ENCODE measurements around the gene WDR36. TPM values are rescaled to one million over a fixed set of nuclear protein-coding genes. Genes with fewer than 3 reads are reported as not detected.

The WDR36 gene
- total and polyA plus RNA-seq, 2 experiments from 2014 or later = 18.5 to 56.8 TPM

DNA sequence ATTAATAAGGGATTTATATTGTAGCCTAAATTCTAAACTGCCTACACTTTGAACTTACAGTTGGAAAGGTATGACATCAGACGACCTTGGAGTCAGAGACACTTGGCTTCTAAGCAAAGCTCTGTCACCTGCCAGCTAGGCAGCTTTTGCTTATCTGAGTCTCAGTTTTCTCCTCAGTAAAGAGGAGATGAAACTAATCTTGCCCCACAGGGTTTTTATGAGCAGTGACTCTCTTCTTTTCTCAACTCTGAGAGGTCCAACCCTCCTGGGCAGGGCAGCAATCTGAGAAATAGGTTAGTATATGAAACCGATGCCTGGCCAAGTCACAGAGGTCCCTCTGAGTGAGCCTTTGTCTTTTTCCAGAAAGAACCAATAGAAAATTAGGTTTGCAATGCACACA, 53.9 kb downstream of the WDR36 start:
- Mint-ChIP-seq H3K27ac (no peak overlapping the region), H3K4me3 (no peak overlapping the region), H3K9me3 (no peaks in the 10 kb centered on the region), H3K27me3 (ENCODE audit: insufficient read depth, low read depth, poor library complexity) (peaks cover 1% of the 10 kb centered on the region), H3K4me1 (no peaks in the 10 kb centered on the region), H3K36me3 (ENCODE audit: low read depth) (no peaks in the 10 kb centered on the region)
- Histone ChIP-seq H3K4me2 (no peak overlapping the region), H3K79me2 (replicated peaks; ENCODE audit: insufficient read depth) (no peaks in the 10 kb centered on the region), H3K4me3 (no peak overlapping the region), H3K27me3 (ENCODE audit: insufficient read depth) (no peaks in the 10 kb centered on the region), H4K20me1 (replicated peaks; ENCODE audit: insufficient read depth) (no peaks in the 10 kb centered on the region), H3F3A (replicated peaks; ENCODE audit: low read depth) (no peaks in the 10 kb centered on the region), H3K4me1 (ENCODE audit: insufficient read depth) (no peaks in the 10 kb centered on the region), H3K36me3 (ENCODE audit: insufficient read depth) (no peaks in the 10 kb centered on the region), H2AFZ (no peak overlapping the region), H3K27ac (ENCODE audit: low read depth) (no peak overlapping the region), H3K9me2 (ENCODE audit: insufficient read depth) (no peaks in the 10 kb centered on the region)
- ATAC-seq (no peak), DNase-seq (ENCODE audit: low spot score) (no peak)
- TF ChIP-seq POLR2AphosphoS5 (IDR thresholded peaks at IDR 0.05; ENCODE audit: low read depth) (no peak), ZNF114 (CRISPR knock-in tag; IDR thresholded peaks at IDR 0.05) (no peak), JUNB (IDR thresholded peaks at IDR 0.05; ENCODE audit: unreplicated experiment) (no peak), ZNF331 (CRISPR knock-in tag; IDR thresholded peaks at IDR 0.05; ENCODE audit: low read depth) (no peak), EZH2phosphoT487 (IDR thresholded peaks at IDR 0.05; ENCODE audit: unreplicated experiment) (no peak), CREB1 (CRISPR knock-in tag; IDR thresholded peaks at IDR 0.05; ENCODE audit: low read depth) (no peak), NANOG (IDR thresholded peaks at IDR 0.05; ENCODE audit: borderline replicate concordance) (no peak), STAT1 (IDR thresholded peaks at IDR 0.05; ENCODE audit: unreplicated experiment) (no peak)
- TF ChIP-seq, protein P1, sequence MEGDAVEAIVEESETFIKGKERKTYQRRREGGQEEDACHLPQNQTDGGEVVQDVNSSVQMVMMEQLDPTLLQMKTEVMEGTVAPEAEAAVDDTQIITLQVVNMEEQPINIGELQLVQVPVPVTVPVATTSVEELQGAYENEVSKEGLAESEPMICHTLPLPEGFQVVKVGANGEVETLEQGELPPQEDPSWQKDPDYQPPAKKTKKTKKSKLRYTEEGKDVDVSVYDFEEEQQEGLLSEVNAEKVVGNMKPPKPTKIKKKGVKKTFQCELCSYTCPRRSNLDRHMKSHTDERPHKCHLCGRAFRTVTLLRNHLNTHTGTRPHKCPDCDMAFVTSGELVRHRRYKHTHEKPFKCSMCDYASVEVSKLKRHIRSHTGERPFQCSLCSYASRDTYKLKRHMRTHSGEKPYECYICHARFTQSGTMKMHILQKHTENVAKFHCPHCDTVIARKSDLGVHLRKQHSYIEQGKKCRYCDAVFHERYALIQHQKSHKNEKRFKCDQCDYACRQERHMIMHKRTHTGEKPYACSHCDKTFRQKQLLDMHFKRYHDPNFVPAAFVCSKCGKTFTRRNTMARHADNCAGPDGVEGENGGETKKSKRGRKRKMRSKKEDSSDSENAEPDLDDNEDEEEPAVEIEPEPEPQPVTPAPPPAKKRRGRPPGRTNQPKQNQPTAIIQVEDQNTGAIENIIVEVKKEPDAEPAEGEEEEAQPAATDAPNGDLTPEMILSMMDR (conservative IDR thresholded peaks at IDR 0.05; ENCODE audit: low read depth in 2 of 2) = no peak
- TF ChIP-seq, protein P2, sequence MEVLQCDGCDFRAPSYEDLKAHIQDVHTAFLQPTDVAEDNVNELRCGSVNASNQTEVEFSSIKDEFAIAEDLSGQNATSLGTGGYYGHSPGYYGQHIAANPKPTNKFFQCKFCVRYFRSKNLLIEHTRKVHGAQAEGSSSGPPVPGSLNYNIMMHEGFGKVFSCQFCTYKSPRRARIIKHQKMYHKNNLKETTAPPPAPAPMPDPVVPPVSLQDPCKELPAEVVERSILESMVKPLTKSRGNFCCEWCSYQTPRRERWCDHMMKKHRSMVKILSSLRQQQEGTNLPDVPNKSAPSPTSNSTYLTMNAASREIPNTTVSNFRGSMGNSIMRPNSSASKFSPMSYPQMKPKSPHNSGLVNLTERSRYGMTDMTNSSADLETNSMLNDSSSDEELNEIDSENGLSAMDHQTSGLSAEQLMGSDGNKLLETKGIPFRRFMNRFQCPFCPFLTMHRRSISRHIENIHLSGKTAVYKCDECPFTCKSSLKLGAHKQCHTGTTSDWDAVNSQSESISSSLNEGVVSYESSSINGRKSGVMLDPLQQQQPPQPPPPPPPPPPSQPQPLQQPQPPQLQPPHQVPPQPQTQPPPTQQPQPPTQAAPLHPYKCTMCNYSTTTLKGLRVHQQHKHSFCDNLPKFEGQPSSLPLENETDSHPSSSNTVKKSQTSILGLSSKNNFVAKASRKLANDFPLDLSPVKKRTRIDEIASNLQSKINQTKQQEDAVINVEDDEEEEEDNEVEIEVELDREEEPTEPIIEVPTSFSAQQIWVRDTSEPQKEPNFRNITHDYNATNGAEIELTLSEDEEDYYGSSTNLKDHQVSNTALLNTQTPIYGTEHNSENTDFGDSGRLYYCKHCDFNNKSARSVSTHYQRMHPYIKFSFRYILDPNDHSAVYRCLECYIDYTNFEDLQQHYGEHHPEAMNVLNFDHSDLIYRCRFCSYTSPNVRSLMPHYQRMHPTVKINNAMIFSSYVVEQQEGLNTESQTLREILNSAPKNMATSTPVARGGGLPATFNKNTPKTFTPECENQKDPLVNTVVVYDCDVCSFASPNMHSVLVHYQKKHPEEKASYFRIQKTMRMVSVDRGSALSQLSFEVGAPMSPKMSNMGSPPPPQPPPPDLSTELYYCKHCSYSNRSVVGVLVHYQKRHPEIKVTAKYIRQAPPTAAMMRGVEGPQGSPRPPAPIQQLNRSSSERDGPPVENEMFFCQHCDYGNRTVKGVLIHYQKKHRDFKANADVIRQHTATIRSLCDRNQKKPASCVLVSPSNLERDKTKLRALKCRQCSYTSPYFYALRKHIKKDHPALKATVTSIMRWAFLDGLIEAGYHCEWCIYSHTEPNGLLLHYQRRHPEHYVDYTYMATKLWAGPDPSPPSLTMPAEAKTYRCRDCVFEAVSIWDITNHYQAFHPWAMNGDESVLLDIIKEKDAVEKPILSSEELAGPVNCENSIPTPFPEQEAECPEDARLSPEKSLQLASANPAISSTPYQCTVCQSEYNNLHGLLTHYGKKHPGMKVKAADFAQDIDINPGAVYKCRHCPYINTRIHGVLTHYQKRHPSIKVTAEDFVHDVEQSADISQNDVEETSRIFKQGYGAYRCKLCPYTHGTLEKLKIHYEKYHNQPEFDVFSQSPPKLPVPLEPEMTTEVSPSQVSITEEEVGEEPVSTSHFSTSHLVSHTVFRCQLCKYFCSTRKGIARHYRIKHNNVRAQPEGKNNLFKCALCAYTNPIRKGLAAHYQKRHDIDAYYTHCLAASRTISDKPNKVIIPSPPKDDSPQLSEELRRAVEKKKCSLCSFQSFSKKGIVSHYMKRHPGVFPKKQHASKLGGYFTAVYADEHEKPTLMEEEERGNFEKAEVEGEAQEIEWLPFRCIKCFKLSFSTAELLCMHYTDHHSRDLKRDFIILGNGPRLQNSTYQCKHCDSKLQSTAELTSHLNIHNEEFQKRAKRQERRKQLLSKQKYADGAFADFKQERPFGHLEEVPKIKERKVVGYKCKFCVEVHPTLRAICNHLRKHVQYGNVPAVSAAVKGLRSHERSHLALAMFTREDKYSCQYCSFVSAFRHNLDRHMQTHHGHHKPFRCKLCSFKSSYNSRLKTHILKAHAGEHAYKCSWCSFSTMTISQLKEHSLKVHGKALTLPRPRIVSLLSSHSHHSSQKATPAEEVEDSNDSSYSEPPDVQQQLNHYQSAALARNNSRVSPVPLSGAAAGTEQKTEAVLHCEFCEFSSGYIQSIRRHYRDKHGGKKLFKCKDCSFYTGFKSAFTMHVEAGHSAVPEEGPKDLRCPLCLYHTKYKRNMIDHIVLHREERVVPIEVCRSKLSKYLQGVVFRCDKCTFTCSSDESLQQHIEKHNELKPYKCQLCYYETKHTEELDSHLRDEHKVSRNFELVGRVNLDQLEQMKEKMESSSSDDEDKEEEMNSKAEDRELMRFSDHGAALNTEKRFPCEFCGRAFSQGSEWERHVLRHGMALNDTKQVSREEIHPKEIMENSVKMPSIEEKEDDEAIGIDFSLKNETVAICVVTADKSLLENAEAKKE (CRISPR knock-in tag; IDR thresholded peaks at IDR 0.05) = no peak
- TF ChIP-seq, protein P3, sequence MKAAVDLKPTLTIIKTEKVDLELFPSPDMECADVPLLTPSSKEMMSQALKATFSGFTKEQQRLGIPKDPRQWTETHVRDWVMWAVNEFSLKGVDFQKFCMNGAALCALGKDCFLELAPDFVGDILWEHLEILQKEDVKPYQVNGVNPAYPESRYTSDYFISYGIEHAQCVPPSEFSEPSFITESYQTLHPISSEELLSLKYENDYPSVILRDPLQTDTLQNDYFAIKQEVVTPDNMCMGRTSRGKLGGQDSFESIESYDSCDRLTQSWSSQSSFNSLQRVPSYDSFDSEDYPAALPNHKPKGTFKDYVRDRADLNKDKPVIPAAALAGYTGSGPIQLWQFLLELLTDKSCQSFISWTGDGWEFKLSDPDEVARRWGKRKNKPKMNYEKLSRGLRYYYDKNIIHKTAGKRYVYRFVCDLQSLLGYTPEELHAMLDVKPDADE (IDR thresholded peaks at IDR 0.05) = no peak
- TF ChIP-seq, protein P4, sequence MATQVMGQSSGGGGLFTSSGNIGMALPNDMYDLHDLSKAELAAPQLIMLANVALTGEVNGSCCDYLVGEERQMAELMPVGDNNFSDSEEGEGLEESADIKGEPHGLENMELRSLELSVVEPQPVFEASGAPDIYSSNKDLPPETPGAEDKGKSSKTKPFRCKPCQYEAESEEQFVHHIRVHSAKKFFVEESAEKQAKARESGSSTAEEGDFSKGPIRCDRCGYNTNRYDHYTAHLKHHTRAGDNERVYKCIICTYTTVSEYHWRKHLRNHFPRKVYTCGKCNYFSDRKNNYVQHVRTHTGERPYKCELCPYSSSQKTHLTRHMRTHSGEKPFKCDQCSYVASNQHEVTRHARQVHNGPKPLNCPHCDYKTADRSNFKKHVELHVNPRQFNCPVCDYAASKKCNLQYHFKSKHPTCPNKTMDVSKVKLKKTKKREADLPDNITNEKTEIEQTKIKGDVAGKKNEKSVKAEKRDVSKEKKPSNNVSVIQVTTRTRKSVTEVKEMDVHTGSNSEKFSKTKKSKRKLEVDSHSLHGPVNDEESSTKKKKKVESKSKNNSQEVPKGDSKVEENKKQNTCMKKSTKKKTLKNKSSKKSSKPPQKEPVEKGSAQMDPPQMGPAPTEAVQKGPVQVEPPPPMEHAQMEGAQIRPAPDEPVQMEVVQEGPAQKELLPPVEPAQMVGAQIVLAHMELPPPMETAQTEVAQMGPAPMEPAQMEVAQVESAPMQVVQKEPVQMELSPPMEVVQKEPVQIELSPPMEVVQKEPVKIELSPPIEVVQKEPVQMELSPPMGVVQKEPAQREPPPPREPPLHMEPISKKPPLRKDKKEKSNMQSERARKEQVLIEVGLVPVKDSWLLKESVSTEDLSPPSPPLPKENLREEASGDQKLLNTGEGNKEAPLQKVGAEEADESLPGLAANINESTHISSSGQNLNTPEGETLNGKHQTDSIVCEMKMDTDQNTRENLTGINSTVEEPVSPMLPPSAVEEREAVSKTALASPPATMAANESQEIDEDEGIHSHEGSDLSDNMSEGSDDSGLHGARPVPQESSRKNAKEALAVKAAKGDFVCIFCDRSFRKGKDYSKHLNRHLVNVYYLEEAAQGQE (IDR thresholded peaks at IDR 0.05; ENCODE audit: unreplicated experiment) = no peak

Data from GM23338 (cell line).